ENCODE results near the gene GUCY1B1. TPM values are rescaled to one million over a fixed set of nuclear protein-coding genes. Genes with fewer than 3 reads are reported as not detected.

The GUCY1B1 gene
- total and polyA plus RNA-seq, 4 donors: 10.0 to 44.0 (median 25.7) TPM

GRCh38 chr4:155734065-155734464, 24.8 kb upstream of the GUCY1B1 start:
- intact Hi-C loops (cut with DNase I): no loop called here
- H3K27me3 ChIP-seq (ENCODE audit: control insufficient read depth in 1 of 2, insufficient read depth in 2 of 2, low read length in 1 of 2): no peaks in the 10 kb centered on the region
- WGBS, 2 donors: 63 to 80% methylated on average over 3 of the region's 3 CpGs
- peaks cover 0 to 3% of the 10 kb centered on the region in 2 donors for H3K36me3 ChIP-seq (ENCODE audit: control insufficient read depth in 1 of 2, insufficient read depth in 2 of 2, low read length in 1 of 2)
- no peaks in the 10 kb centered on the region for H3K9me3 ChIP-seq (ENCODE audit: control insufficient read depth, low read length)
- no peaks in the 10 kb centered on the region for H3K4me1 ChIP-seq (ENCODE audit: control insufficient read depth in 1 of 2, insufficient read depth in 2 of 2, low read length in 2 of 2)
- no peak for ATAC-seq (ENCODE audit: low FRiP score)
- H3K27ac ChIP-seq (ENCODE audit: low read depth in 1 of 2, low read length in 2 of 2): no peak overlapping the region
- no peak overlapping the region for H3K4me3 ChIP-seq (ENCODE audit: low read length in 2 of 2)
- DNase-seq: no peak

DNA sequence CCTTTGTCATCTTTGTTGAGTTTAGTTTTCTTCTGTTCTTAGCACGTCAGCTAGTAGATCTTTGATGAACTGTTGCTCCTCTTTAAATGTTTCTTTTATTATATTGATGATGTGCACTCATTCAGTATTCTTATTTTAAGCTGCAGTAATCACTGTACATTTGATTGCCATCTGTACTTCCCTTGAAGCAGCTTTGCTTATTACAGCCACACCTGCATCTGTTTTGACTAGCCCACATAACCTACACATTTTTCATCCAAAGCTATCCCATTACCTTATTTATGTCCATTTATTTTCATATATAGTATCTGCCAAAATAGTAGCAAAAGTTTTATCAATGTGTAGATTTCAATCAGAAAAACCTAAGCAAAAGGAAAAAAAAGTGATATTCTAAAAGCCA, 23.9 kb upstream of the GUCY1B1 start:
- ATAC-seq (ENCODE audit: low FRiP score): no peak
- no peaks in the 10 kb centered on the region for H3K27me3 ChIP-seq (ENCODE audit: control insufficient read depth in 1 of 2, insufficient read depth in 2 of 2, low read length in 1 of 2)
- no peak overlapping the region for H3K4me3 ChIP-seq (ENCODE audit: low read length in 2 of 2)
- H3K27ac ChIP-seq (ENCODE audit: low read depth in 1 of 2, low read length in 2 of 2): no peak overlapping the region
- no peaks in the 10 kb centered on the region for H3K4me1 ChIP-seq (ENCODE audit: control insufficient read depth in 1 of 2, insufficient read depth in 2 of 2, low read length in 2 of 2)
- no peak for DNase-seq
- no peaks in the 10 kb centered on the region for H3K9me3 ChIP-seq (ENCODE audit: control insufficient read depth, low read length)
- intact Hi-C loops (cut with DNase I): no loop called here
- 83 to 89% methylated on average over 1 of the region's 1 CpG for WGBS, 2 donors
- peaks cover 0 to 3% of the 10 kb centered on the region in 2 donors for H3K36me3 ChIP-seq (ENCODE audit: control insufficient read depth in 1 of 2, insufficient read depth in 2 of 2, low read length in 1 of 2)

DNA sequence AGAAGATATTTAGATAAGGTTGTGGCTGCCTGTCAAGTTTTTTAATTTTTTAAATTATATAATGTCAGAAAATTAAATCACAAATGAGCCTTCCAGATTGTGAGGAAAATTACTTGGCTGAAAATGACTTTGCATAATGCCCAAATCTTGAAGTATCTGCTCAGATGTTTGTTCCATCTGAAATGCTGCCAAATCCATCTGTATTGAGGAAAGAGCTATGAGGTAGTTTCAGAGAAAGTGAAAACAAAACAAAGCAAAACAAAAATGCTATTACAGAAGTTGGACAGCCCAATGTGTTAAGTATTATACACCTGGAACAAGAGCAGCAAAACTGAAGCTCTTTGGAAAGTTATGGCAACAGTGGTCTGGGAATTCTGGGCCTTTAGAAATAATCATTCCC, 23.3 kb upstream of the GUCY1B1 start:
- DNase-seq (no peak), ATAC-seq (ENCODE audit: low FRiP score) (peak; percentile 19)
- Histone ChIP-seq H3K9me3 (ENCODE audit: control insufficient read depth, low read length) (no peaks in the 10 kb centered on the region), H3K27ac (ENCODE audit: low read depth in 1 of 2, low read length in 2 of 2) (no peak overlapping the region), H3K4me1 (ENCODE audit: control insufficient read depth in 1 of 2, insufficient read depth in 2 of 2, low read length in 2 of 2) (no peaks in the 10 kb centered on the region), H3K27me3 (ENCODE audit: control insufficient read depth in 1 of 2, insufficient read depth in 2 of 2, low read length in 1 of 2) (no peaks in the 10 kb centered on the region), H3K36me3 (ENCODE audit: control insufficient read depth in 1 of 2, insufficient read depth in 2 of 2, low read length in 1 of 2) (peaks cover 0 to 3% of the 10 kb centered on the region in 2 donors), H3K4me3 (ENCODE audit: low read length in 2 of 2) (no peak overlapping the region)
- intact Hi-C loops (cut with DNase I): no loop called here

GRCh38 chr4:155738548-155738947, 20.3 kb upstream of the GUCY1B1 start:
- intact Hi-C loops (cut with DNase I): no loop called here
- WGBS, 2 donors: 89 to 91% methylated on average over 2 of the region's 2 CpGs

GRCh38 chr4:155741546-155741945, 17.3 kb upstream of the GUCY1B1 start:
- DNase-seq: no peak
- H3K9me3 ChIP-seq (ENCODE audit: control insufficient read depth, low read length): no peaks in the 10 kb centered on the region
- no peak overlapping the region for H3K4me3 ChIP-seq (ENCODE audit: low read length in 2 of 2)
- no peak for ATAC-seq (ENCODE audit: low FRiP score)
- H3K27me3 ChIP-seq (ENCODE audit: control insufficient read depth in 1 of 2, insufficient read depth in 2 of 2, low read length in 1 of 2): no peaks in the 10 kb centered on the region
- intact Hi-C loops (cut with DNase I): no loop called here
- H3K27ac ChIP-seq (ENCODE audit: low read depth in 1 of 2, low read length in 2 of 2): no peak overlapping the region
- H3K4me1 ChIP-seq (ENCODE audit: control insufficient read depth in 1 of 2, insufficient read depth in 2 of 2, low read length in 2 of 2): no peaks in the 10 kb centered on the region
- H3K36me3 ChIP-seq (ENCODE audit: control insufficient read depth in 1 of 2, insufficient read depth in 2 of 2, low read length in 1 of 2): peaks cover 0 to 1% of the 10 kb centered on the region in 2 donors
- 97 to 100% methylated on average over 1 of the region's 1 CpG for WGBS, 2 donors

More at GRCh38 chr4:155738548-155738947, 20.3 kb upstream of the GUCY1B1 start:
- no peak for ATAC-seq (ENCODE audit: low FRiP score)
- H3K27me3 ChIP-seq (ENCODE audit: control insufficient read depth in 1 of 2, insufficient read depth in 2 of 2, low read length in 1 of 2): no peaks in the 10 kb centered on the region
- no peaks in the 10 kb centered on the region for H3K4me1 ChIP-seq (ENCODE audit: control insufficient read depth in 1 of 2, insufficient read depth in 2 of 2, low read length in 2 of 2)
- H3K4me3 ChIP-seq (ENCODE audit: low read length in 2 of 2): no peak overlapping the region
- no peak overlapping the region for H3K27ac ChIP-seq (ENCODE audit: low read depth in 1 of 2, low read length in 2 of 2)
- H3K9me3 ChIP-seq (ENCODE audit: control insufficient read depth, low read length): no peaks in the 10 kb centered on the region
- DNase-seq: no peak
- H3K36me3 ChIP-seq (ENCODE audit: control insufficient read depth in 1 of 2, insufficient read depth in 2 of 2, low read length in 1 of 2): peaks cover 1 to 3% of the 10 kb centered on the region in 2 donors

DNA sequence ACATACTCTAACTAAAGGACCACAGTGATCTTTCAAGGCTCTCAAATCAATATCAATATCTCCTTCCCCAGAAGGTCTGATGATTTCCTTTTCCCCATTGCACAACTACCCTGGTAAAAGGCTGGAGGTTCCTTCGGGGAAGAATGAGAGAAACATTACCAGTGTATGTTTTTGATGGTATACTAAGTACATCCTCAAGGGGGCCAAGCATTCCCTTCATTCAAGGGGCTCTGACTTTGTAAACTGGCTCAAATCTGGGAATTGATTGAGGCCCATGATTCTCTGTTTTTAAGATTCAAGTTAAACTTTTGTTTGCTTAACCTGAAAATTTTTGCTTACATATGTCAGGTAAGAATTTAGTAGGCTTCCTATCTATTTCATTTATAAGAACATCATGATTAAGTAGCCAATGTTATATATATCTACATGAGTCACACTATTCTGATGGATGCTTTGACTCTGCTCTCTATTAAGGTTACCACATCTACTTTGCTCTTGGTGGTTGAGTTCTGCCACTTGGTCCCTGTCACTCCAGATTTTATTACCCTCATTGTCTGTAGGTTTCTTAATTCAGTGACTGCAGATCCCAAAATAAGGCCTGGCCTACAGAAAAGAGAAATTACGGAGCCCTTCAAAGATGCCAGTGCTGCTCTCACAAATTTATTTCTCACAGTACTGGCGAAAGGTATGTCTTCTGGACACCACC, 16.4 kb upstream of the GUCY1B1 start:
- intact Hi-C loops (cut with DNase I): no loop called here
- ATAC-seq (ENCODE audit: low FRiP score) (no peak), DNase-seq (no peak)
- 87 to 92% methylated on average over 3 of the region's 3 CpGs for WGBS, 2 donors
- Histone ChIP-seq H3K27ac (ENCODE audit: low read depth in 1 of 2, low read length in 2 of 2) (no peak overlapping the region), H3K4me3 (ENCODE audit: low read length in 2 of 2) (no peak overlapping the region), H3K36me3 (ENCODE audit: control insufficient read depth in 1 of 2, insufficient read depth in 2 of 2, low read length in 1 of 2) (peaks cover 0 to 1% of the 10 kb centered on the region in 2 donors), H3K9me3 (ENCODE audit: control insufficient read depth, low read length) (no peaks in the 10 kb centered on the region), H3K27me3 (ENCODE audit: control insufficient read depth in 1 of 2, insufficient read depth in 2 of 2, low read length in 1 of 2) (no peaks in the 10 kb centered on the region), H3K4me1 (ENCODE audit: control insufficient read depth in 1 of 2, insufficient read depth in 2 of 2, low read length in 2 of 2) (no peaks in the 10 kb centered on the region)

GRCh38 chr4:155745984-155746383, 12.8 kb upstream of the GUCY1B1 start:
- Histone ChIP-seq H3K9me3 (ENCODE audit: control insufficient read depth, low read length) (no peaks in the 10 kb centered on the region), H3K36me3 (ENCODE audit: control insufficient read depth in 1 of 2, insufficient read depth in 2 of 2, low read length in 1 of 2) (peaks cover 0 to 1% of the 10 kb centered on the region in 2 donors), H3K27me3 (ENCODE audit: control insufficient read depth in 1 of 2, insufficient read depth in 2 of 2, low read length in 1 of 2) (no peaks in the 10 kb centered on the region), H3K4me1 (ENCODE audit: control insufficient read depth in 1 of 2, insufficient read depth in 2 of 2, low read length in 2 of 2) (no peaks in the 10 kb centered on the region), H3K4me3 (ENCODE audit: low read length in 2 of 2) (no peak overlapping the region), H3K27ac (ENCODE audit: low read depth in 1 of 2, low read length in 2 of 2) (no peak overlapping the region)
- WGBS, 2 donors: 40 to 41% methylated on average over 5 of the region's 5 CpGs
- intact Hi-C loops (cut with DNase I): no loop called here
- ATAC-seq (ENCODE audit: low FRiP score) (peak; percentile 62), DNase-seq (no peak)

DNA sequence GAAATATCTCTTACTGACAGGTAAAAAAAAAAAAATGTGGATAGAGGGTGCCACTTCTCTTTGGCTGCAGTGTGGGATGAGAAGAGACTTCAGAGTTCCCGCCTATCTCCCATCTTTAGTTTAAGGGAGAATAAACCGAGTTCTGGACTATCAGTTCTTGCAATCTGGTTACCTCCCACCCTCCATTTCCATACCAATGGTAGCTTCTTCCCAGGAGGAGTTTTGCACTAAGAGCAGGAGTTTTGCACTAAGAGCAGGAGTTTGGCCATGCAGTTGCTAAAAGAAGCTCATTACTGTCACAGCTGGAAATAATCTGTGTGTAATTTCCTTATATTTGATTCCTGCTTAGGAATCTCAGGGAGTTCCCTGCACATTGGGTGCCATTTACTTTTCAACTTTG, 10.8 kb upstream of the GUCY1B1 start:
- H3K27me3 ChIP-seq (ENCODE audit: control insufficient read depth in 1 of 2, insufficient read depth in 2 of 2, low read length in 1 of 2): no peaks in the 10 kb centered on the region
- no peaks in the 10 kb centered on the region for H3K4me1 ChIP-seq (ENCODE audit: control insufficient read depth in 1 of 2, insufficient read depth in 2 of 2, low read length in 2 of 2)
- DNase-seq (no peak), ATAC-seq (ENCODE audit: low FRiP score) (no peak)
- 94 to 100% methylated on average over 2 of the region's 2 CpGs for WGBS, 2 donors
- intact Hi-C loops (cut with DNase I): no loop called here
- H3K36me3 ChIP-seq (ENCODE audit: control insufficient read depth in 1 of 2, insufficient read depth in 2 of 2, low read length in 1 of 2): no peaks in the 10 kb centered on the region
- H3K4me3 ChIP-seq (ENCODE audit: low read length in 2 of 2): no peak overlapping the region
- no peak overlapping the region for H3K27ac ChIP-seq (ENCODE audit: low read depth in 1 of 2, low read length in 2 of 2)
- H3K9me3 ChIP-seq (ENCODE audit: control insufficient read depth, low read length): no peaks in the 10 kb centered on the region

DNA sequence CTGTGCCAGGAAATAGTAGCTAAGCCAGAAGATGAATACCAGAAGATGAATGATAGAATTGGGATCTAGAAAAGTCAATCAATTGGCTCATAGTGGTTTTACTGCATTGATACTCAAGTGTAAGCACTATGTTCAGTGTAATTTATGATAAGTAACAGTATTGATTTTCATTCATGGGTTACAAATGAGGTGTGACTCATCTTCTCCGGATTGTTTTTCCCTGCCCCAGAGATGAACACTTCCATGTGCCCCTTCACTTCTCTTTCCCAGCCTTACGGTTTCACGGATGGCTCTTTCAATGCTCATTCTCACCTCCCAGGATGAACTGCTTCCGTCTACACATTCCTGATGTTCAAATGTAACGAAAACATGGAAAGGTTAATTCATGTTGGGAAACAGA, 9.8 kb upstream of the GUCY1B1 start:
- Histone ChIP-seq H3K27me3 (ENCODE audit: control insufficient read depth in 1 of 2, insufficient read depth in 2 of 2, low read length in 1 of 2) (no peaks in the 10 kb centered on the region), H3K4me3 (ENCODE audit: low read length in 2 of 2) (no peak overlapping the region), H3K4me1 (ENCODE audit: control insufficient read depth in 1 of 2, insufficient read depth in 2 of 2, low read length in 2 of 2) (no peaks in the 10 kb centered on the region), H3K9me3 (ENCODE audit: control insufficient read depth, low read length) (no peaks in the 10 kb centered on the region), H3K27ac (ENCODE audit: low read depth in 1 of 2, low read length in 2 of 2) (no peak overlapping the region), H3K36me3 (ENCODE audit: control insufficient read depth in 1 of 2, insufficient read depth in 2 of 2, low read length in 1 of 2) (no peaks in the 10 kb centered on the region)
- WGBS, 2 donors: 95 to 98% methylated on average over 5 of the region's 5 CpGs
- DNase-seq (no peak), ATAC-seq (ENCODE audit: low FRiP score) (no peak)
- intact Hi-C loops (cut with DNase I): no loop called here

Measured in aorta (tissue), 5 donors.